NCI-H128 (cell line): ENCODE results near the gene SMTN.
"Not testable (repeated sequence)": the region's sequence is repeated elsewhere in the genome, so short reads cannot be mapped to it uniquely, and the experiment has no call there.

ENCODE experiments used
- DNase-seq: peaks from one replicate; lab custom pipeline; 2025; ENCODE audit not compliant: unreplicated experiment; lab: John Stamatoyannopoulos, UW

Gene SMTN

DNA sequence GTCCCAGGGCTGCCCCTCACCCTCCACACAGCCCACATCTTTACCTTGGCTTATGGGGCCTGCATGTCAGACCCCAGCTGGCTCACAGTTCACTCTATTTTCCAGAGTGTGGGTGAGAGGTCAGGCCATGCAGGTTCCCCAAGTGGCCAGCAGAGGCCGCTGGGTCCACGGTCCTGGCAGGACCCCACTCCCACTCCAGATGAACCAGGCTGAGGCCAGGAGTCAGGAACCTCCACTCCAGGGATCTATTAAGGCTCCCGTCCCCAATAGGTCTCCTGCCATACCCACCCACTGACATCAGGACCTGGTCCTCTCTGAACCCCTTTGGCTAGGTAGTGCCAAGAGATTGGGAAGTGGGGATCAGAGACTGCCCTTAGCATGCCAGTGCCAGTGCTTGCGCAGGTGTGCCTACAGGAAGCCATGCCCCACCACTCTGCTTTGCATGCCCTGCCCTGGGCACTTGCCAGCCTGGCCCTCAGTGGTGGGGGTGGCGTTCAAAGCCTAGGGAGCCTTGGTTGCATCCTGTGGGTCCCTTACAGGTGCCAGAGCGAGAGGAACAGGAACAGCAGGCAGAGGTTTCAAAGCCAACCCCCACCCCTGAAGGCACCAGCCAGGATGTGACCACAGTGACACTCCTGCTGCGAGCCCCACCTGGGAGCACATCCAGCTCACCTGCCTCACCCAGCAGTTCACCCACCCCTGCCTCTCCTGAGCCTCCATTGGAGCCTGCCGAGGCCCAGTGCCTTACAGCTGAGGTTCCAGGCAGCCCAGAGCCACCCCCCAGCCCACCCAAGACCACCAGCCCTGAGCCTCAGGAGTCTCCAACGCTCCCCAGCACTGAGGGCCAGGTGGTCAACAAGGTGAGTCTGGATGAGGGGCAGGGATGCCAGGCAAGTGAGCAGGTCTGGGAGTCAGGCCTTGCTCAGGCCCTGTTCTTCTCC lies 8.3 kb downstream of the SMTN start:
- DNase-seq, result no peak

- no peak for DNase-seq
Measured at GRCh38 chr22:31090217-31091085, 9.3 kb downstream of the SMTN start.

- DNase-seq, result no peak
Measured at GRCh38 chr22:31091106-31091975, 10.2 kb downstream of the SMTN start.

- DNase-seq, result no peak
Measured at GRCh38 chr22:31092161-31092560, 11.0 kb downstream of the SMTN start.

- no peak for DNase-seq
Measured at GRCh38 chr22:31093086-31093850, 12.2 kb downstream of the SMTN start.

- no peak for DNase-seq
Measured at GRCh38 chr22:31094021-31094551, 13.0 kb downstream of the SMTN start.

DNA sequence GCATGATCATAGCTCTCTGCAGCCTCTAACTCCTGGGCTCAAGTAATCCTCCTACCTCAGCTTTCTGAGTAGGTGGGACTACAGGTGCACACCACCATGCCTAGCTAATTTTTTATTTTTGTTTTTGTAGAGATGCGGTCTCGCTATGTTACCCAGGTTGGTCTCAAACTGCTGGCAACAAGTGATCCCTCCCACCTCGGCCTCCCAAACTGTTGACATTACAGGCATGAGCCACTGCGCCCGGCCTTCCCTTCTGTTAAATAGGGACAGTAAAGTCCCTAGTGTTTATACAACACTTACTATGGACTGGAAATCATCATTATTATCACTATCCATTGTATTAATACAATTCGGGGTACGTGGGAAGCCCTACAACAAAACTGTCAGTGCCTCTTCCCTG lies 13.6 kb downstream of the SMTN start:
- no peak for DNase-seq

- DNase-seq, result no peak
Measured at GRCh38 chr22:31095637-31096249, 14.6 kb downstream of the SMTN start.

- no peak for DNase-seq
Measured at GRCh38 chr22:31096657-31097279, 15.7 kb downstream of the SMTN start.

DNA sequence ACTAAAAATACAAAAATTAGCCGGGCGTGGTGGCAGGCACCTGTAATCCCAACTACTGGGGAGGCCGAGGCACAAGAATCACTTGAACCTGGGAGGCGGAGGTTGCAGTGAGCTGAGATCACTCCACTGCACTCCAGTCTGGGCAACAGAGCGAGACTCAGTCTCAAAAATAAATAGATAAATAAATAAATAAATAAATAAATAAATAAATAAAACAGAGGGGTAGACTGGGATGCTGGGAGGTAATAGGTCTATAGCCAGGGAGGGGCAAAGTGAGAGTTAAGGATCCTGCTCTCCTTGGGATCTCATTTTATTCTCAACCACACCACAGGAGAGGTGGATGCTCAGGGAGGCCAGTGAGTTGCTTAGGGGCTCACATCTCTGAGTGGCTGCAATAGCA lies 16.4 kb downstream of the SMTN start:
- DNase-seq, result not testable (repeated sequence)

- no peak for DNase-seq
Measured at GRCh38 chr22:31097941-31098631, 17.0 kb downstream of the SMTN start.

DNA sequence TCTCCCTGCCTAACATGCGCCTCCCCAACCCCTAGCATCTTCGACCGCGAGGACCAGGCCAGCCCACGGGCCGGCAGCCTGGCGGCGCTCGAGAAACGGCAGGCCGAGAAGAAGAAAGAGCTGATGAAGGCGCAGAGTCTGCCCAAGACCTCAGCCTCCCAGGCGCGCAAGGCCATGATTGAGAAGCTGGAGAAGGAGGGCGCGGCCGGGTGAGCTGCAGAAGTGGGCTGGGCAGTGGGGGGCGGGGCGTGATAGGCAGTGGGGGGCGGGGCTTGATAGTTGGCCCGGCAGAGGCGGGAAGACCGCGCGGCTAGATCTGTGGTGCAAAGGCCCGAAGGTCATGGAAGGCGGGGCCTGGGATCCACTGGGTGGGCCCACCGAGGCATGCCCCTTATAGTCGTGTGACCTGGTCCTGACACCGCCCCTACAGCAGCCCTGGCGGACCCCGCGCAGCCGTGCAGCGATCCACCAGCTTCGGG lies 17.6 kb downstream of the SMTN start:
- DNase-seq, result no peak

DNA sequence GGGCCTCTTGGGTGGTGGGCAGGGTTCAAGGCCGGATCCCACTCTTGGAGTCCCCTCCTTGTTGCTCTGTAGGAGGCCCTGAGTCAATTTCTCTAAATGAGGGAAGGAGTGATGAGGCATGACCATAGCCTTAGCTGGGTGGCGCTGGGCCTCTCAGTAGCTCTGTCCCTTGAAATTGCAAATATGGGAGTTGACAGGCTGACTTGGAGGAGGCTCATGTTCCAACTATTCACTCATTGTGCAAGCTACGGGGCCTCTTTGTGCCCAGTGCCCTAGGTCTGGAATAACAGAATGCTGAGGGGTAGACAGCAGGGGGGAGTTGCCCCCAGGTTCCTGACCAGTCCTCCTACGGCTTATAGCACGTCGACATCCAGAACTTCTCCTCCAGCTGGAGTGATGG lies 18.3 kb downstream of the SMTN start:
- DNase-seq, result no peak

DNA sequence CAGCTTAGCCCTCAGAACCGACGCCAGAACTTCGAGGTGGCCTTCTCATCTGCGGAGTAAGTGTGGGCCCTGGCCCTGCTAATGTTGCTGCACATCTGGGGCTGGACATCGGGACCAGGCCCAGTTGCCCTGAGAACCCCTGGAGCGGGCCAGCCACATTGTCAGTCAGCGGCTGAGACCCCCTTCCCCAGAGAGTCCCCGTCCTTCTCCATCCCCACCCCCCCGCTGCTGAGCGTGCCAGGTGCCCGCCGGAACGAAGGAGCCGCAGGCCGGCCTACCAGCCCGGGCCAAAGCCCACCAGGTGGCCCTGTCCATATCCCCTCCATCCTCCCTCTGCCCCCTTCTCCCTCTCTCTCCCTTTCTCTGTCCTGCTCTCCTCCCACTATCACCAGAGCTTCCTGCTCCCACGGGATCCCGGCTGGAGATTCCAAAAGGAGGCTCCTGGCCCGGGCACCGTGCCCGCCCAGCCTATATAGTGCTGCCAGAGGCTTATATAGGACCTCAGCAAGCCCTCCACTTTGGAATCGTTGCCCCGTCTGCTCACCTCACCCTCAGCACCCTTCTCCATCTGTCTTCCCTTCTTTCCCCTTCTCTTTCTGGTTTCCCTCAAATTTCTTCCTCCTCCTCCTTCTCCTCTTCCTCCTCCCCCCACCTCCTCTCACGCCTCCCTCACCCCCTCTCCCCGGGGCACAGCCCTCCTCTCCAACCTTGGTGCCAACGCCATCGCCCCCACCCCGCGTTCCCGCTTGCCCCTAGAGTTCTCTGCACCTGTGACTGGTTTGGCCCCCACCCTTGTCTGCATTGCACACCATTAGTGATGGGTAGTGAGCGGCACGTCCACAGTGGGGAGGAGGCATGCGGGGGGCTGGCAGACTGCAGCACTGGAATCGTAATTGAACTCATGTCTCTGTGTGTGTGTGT lies 19.0 kb downstream of the SMTN start:
- DNase-seq, result no peak

DNA sequence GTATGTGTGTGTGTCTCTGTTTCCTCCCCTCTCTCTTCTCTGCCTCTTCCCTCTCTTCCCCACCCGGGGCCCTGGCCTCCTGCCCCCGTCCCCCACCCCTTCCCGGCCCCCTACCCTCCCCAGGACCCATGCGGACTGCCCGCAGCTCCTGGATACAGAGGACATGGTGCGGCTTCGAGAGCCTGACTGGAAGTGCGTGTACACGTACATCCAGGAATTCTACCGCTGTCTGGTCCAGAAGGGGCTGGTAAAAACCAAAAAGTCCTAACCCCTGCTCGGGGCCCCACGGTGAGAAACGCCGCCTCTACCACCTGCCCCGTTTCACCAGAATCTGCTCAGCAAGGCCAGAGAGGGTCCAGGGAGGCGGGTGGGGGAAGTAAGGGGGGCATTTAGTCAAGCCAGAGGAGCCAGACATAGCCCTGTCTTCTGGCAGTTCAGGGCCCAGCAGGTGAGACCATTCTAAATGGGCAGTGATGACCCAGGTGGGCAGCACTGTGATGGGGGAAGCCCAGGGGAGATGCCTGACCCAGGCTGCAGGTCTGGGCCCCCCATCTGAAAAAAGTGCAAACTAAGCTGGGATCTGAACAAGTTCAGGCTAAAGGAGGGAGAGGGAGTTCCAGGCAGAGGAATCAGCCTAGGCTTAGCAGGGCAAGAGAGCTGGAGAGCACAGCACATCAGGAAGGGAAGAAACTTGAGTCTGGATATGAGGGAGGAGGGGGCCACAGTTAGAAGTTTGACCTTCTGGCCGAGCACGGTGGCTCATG lies 19.8 kb downstream of the SMTN start:
- no peak for DNase-seq

- no peak for DNase-seq
Measured at GRCh38 chr22:31102441-31103081, 21.4 kb downstream of the SMTN start.
